Peyer's patch (tissue), 4 donors: ENCODE results near the gene SYNGAP1. TPM values are rescaled to one million over a fixed set of nuclear protein-coding genes. Genes with fewer than 3 reads are reported as not detected.

Experiments
- DNase-seq, 3 donors: peaks; one replicate each; pipeline ENCODE4 v3.0.0-alpha.2; 2017 to 2019
- H3K27ac ChIP-seq, 4 donors: fragments of 200-600 bp; sonication (generic); one replicate each; pipeline ENCODE4 v1.5.1; 2016 to 2019
- H3K27me3 ChIP-seq, 2 donors: fragments of 200-600 bp; sonication (generic); one replicate each; pipeline ENCODE4 v1.5.1; 2019
- H3K36me3 ChIP-seq, 3 donors: fragments of 200-600 bp; sonication (generic); one replicate each; pipeline ENCODE4 v1.5.1; 2016 to 2019
- H3K4me1 ChIP-seq, 4 donors: fragments of 200-600 bp; sonication (generic); one replicate each; pipeline ENCODE4 v1.5.1; 2016 to 2019
- H3K4me3 ChIP-seq, 4 donors: fragments of 200-600 bp; sonication (generic); 1 replicate in 3 of 4; 2 replicates in 1 of 4; pipeline ENCODE4 v1.5.1; 2016 to 2019; ENCODE audit warnings: mild to moderate bottlenecking in 1 of 4
- H3K9me3 ChIP-seq, 4 donors: fragments of 200-600 bp; sonication (generic); one replicate each; pipeline ENCODE4 v1.5.1; 2016 to 2019; ENCODE audit warnings: mild to moderate bottlenecking in 1 of 4
- CTCF ChIP-seq, 6 experiments: fragments of 450-650 bp in 4 of 6; fragments of 200-600 bp in 2 of 6; sonication (generic) in 1 of 6; IDR thresholded peaks; one replicate each; pipeline ENCODE4 v1.5.1; 2017 to 2019; ENCODE audit warnings: antibody characterized with exemption in 6 of 6, mild to moderate bottlenecking in 3 of 6, moderate library complexity in 1 of 6
- POLR2A ChIP-seq, 2 donors: fragments of 450-650 bp; IDR thresholded peaks; one replicate each; pipeline ENCODE4 v1.5.1; 2017; ENCODE audit warnings: antibody characterized with exemption in 2 of 2, mild to moderate bottlenecking in 2 of 2, moderate library complexity in 2 of 2
- total RNA-seq, 4 donors: library from RNA; depleted of rRNA; stranded (reverse); fragments of >200 nt; gene quantifications; one replicate each; pipeline ENCODE4 v1.1.0, GENCODE V29; 2016

SYNGAP1 gene
- total RNA-seq, 4 donors from 2014 or later: 5.4 to 42.1 (median 15.0) TPM

GRCh38 chr6:33488339-33488738, 68.5 kb downstream of the SYNGAP1 start:
- no peaks in the 10 kb centered on the region for H3K27me3 ChIP-seq
- no peaks in the 10 kb centered on the region for H3K36me3 ChIP-seq
- no peaks in the 10 kb centered on the region for H3K9me3 ChIP-seq
- no peak overlapping the region for H3K4me3 ChIP-seq
- H3K4me1 ChIP-seq: no peaks in the 10 kb centered on the region
- DNase-seq: no peak
- H3K27ac ChIP-seq: no peak overlapping the region
- TF ChIP-seq CTCF (IDR thresholded peaks at IDR 0.05): no peak

GRCh38 chr6:33490198-33490597, 70.3 kb downstream of the SYNGAP1 start:
- Histone ChIP-seq H3K4me1 (no peaks in the 10 kb centered on the region), H3K27ac (no peak overlapping the region), H3K4me3 (no peak overlapping the region), H3K9me3 (no peaks in the 10 kb centered on the region), H3K27me3 (no peaks in the 10 kb centered on the region), H3K36me3 (no peaks in the 10 kb centered on the region)
- no peak for DNase-seq
- no peak for TF ChIP-seq CTCF (IDR thresholded peaks at IDR 0.05)
- no peak for TF ChIP-seq POLR2A (IDR thresholded peaks at IDR 0.05)

- Histone ChIP-seq H3K36me3 (no peaks in the 10 kb centered on the region), H3K4me1 (no peaks in the 10 kb centered on the region), H3K4me3 (no peak overlapping the region), H3K27ac (no peak overlapping the region), H3K9me3 (no peaks in the 10 kb centered on the region), H3K27me3 (no peaks in the 10 kb centered on the region)
- no peak for DNase-seq
- TF ChIP-seq CTCF (IDR thresholded peaks at IDR 0.05): no peak
- TF ChIP-seq POLR2A (IDR thresholded peaks at IDR 0.05): no peak
These were observed 70.8 kb downstream of the SYNGAP1 start for GRCh38 chr6:33490621-33491020.

GRCh38 chr6:33492093-33492492, 72.2 kb downstream of the SYNGAP1 start:
- TF ChIP-seq CTCF (IDR thresholded peaks at IDR 0.05) (no peak), POLR2A (IDR thresholded peaks at IDR 0.05) (no peak)
- no peak for DNase-seq
- Histone ChIP-seq H3K4me3 (no peak overlapping the region), H3K27me3 (no peaks in the 10 kb centered on the region), H3K9me3 (no peaks in the 10 kb centered on the region), H3K27ac (no peak overlapping the region), H3K4me1 (no peaks in the 10 kb centered on the region), H3K36me3 (no peaks in the 10 kb centered on the region)

- no peak for TF ChIP-seq POLR2A (IDR thresholded peaks at IDR 0.05)
- TF ChIP-seq CTCF (IDR thresholded peaks at IDR 0.05): no peak
- H3K9me3 ChIP-seq: no peaks in the 10 kb centered on the region
- H3K36me3 ChIP-seq: no peaks in the 10 kb centered on the region
- H3K4me1 ChIP-seq: no peaks in the 10 kb centered on the region
- no peak overlapping the region for H3K4me3 ChIP-seq
- no peak overlapping the region for H3K27ac ChIP-seq
- no peak for DNase-seq
- H3K27me3 ChIP-seq: no peaks in the 10 kb centered on the region
These were observed 77.3 kb downstream of the SYNGAP1 start for GRCh38 chr6:33497157-33497556.

GRCh38 chr6:33502486-33502885, 82.6 kb downstream of the SYNGAP1 start:
- H3K27ac ChIP-seq: no peak overlapping the region
- H3K36me3 ChIP-seq: no peaks in the 10 kb centered on the region
- TF ChIP-seq CTCF (IDR thresholded peaks at IDR 0.05): no peak
- TF ChIP-seq POLR2A (IDR thresholded peaks at IDR 0.05): no peak
- H3K4me1 ChIP-seq: no peaks in the 10 kb centered on the region
- DNase-seq: no peak
- H3K9me3 ChIP-seq: no peaks in the 10 kb centered on the region
- H3K27me3 ChIP-seq: no peaks in the 10 kb centered on the region
- no peak overlapping the region for H3K4me3 ChIP-seq
